Stomach (tissue), 4 donors: ENCODE data around the gene FBXL5.

ENCODE experiments used
- EP300 ChIP-seq: sonication (generic); formaldehyde crosslinking; IDR thresholded peaks from one replicate; pipeline ENCODE4 v1.6.1; 2017; ENCODE audit warnings: antibody characterized with exemption
- POLR2A ChIP-seq, 4 donors: fragments of 450-650 bp; IDR thresholded peaks; one replicate each; pipeline ENCODE4 v1.6.1; 2016; ENCODE audit warnings: antibody characterized with exemption in 4 of 4, control low read depth in 2 of 4, mild to moderate bottlenecking in 1 of 4, moderate library complexity in 1 of 4
- POLR2AphosphoS5 ChIP-seq, 3 donors: sonication (generic); formaldehyde crosslinking; IDR thresholded peaks; one replicate each; pipeline ENCODE4 v1.6.1; 2016; ENCODE audit warnings: antibody characterized with exemption in 3 of 3
- TF ChIP-seq, protein P1 (sequence below), 7 experiments: fragments of 450-650 bp in 4 of 7; fragments of 200-600 bp in 3 of 7; sonication (generic) in 3 of 7; IDR thresholded peaks; one replicate each; pipeline ENCODE4 v1.5.1; 2016 to 2019; ENCODE audit warnings: antibody characterized with exemption in 7 of 7, control low read depth in 2 of 7, mild to moderate bottlenecking in 1 of 7

DNA sequence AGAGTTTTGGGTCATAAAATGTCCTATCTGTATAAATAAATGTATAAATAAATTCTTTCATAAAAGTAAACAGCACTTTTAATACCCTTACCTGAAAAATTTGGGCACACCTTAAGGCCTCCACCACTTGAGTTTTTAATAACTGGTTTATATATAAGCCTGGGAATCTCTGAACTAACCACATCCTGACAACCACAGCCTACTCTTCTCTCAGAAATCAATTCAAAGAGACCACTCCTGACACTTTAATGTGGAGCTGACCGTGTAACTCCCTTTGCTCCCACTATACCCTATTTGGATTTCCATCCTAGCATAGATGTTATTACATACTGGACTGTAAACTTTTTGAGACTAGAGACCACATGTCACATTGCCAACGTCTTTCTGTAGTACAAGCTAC, 3.5 kb downstream of the FBXL5 start:
- TF ChIP-seq POLR2A (IDR thresholded peaks at IDR 0.05) (no peak), EP300 (no peak), POLR2AphosphoS5 (IDR thresholded peaks at IDR 0.05) (no peak)
- TF ChIP-seq, protein P1, sequence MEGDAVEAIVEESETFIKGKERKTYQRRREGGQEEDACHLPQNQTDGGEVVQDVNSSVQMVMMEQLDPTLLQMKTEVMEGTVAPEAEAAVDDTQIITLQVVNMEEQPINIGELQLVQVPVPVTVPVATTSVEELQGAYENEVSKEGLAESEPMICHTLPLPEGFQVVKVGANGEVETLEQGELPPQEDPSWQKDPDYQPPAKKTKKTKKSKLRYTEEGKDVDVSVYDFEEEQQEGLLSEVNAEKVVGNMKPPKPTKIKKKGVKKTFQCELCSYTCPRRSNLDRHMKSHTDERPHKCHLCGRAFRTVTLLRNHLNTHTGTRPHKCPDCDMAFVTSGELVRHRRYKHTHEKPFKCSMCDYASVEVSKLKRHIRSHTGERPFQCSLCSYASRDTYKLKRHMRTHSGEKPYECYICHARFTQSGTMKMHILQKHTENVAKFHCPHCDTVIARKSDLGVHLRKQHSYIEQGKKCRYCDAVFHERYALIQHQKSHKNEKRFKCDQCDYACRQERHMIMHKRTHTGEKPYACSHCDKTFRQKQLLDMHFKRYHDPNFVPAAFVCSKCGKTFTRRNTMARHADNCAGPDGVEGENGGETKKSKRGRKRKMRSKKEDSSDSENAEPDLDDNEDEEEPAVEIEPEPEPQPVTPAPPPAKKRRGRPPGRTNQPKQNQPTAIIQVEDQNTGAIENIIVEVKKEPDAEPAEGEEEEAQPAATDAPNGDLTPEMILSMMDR (IDR thresholded peaks at IDR 0.05) = no peak
